IPS-18c (cell line): ENCODE results near the gene HPDL.
"Not testable (repeated sequence)": the region's sequence is repeated elsewhere in the genome, so short reads cannot be mapped to it uniquely, and the experiment has no call there.

ENCODE experiments used
- H3K4me3 ChIP-seq: 2 replicates; pipeline ENCODE4 v1.7.0; 2013; ENCODE audit warnings: low read depth, mild to moderate bottlenecking, low read length, moderate library complexity; ENCODE audit not compliant: insufficient read depth
- H3K9me3 ChIP-seq: one replicate; pipeline ENCODE4 v1.6.1; 2013; ENCODE audit warnings: mild to moderate bottlenecking, low read length, moderate library complexity; ENCODE audit not compliant: control insufficient read depth, insufficient read depth

HPDL gene

GRCh38 chr1:45340816-45341466 is 14.2 kb downstream of the HPDL start:
- no peaks in the 10 kb centered on the region for H3K9me3 ChIP-seq
- H3K4me3 ChIP-seq, result peak overlapping the region; percentile 91

GRCh38 chr1:45344499-45344898 is 17.8 kb downstream of the HPDL start:
- Histone ChIP-seq H3K9me3 (no peaks in the 10 kb centered on the region), H3K4me3 (no peak overlapping the region)

- no peak overlapping the region for H3K4me3 ChIP-seq
- H3K9me3 ChIP-seq, result no peaks in the 10 kb centered on the region
Observed at GRCh38 chr1:45345014-45345413, 18.3 kb downstream of the HPDL start.

- Histone ChIP-seq H3K4me3 (no peak overlapping the region), H3K9me3 (no peaks in the 10 kb centered on the region)
Observed at GRCh38 chr1:45346473-45346872, 19.8 kb downstream of the HPDL start.

- no peaks in the 10 kb centered on the region for H3K9me3 ChIP-seq
- H3K4me3 ChIP-seq, result no peak overlapping the region
Observed at GRCh38 chr1:45348020-45348419, 21.3 kb downstream of the HPDL start.

GRCh38 chr1:45348609-45348965 is 21.9 kb downstream of the HPDL start:
- Histone ChIP-seq H3K9me3 (no peaks in the 10 kb centered on the region), H3K4me3 (no peak overlapping the region)

- Histone ChIP-seq H3K4me3 (no peak overlapping the region), H3K9me3 (no peaks in the 10 kb centered on the region)
Observed at GRCh38 chr1:45348966-45349677, 22.4 kb downstream of the HPDL start.

GRCh38 chr1:45351508-45351907 is 24.8 kb downstream of the HPDL start:
- no peaks in the 10 kb centered on the region for H3K9me3 ChIP-seq

GRCh38 chr1:45353685-45354084 is 27.0 kb downstream of the HPDL start:
- H3K9me3 ChIP-seq, result no peaks in the 10 kb centered on the region

More at GRCh38 chr1:45351508-45351907, 24.8 kb downstream of the HPDL start:
- no peak overlapping the region for H3K4me3 ChIP-seq

GRCh38 chr1:45354838-45355237 is 28.1 kb downstream of the HPDL start:
- H3K9me3 ChIP-seq, result no peaks in the 10 kb centered on the region
- H3K4me3 ChIP-seq, result no peak overlapping the region

More at GRCh38 chr1:45353685-45354084, 27.0 kb downstream of the HPDL start:
- no peak overlapping the region for H3K4me3 ChIP-seq

- no peaks in the 10 kb centered on the region for H3K9me3 ChIP-seq
- no peak overlapping the region for H3K4me3 ChIP-seq
Observed at GRCh38 chr1:45355683-45356082, 29.0 kb downstream of the HPDL start.

- Histone ChIP-seq H3K4me3 (no peak overlapping the region), H3K9me3 (no peaks in the 10 kb centered on the region)
Observed at GRCh38 chr1:45356186-45356585, 29.5 kb downstream of the HPDL start.

GRCh38 chr1:45359882-45360513 is 33.3 kb downstream of the HPDL start:
- H3K4me3 ChIP-seq, result no peak overlapping the region
- H3K9me3 ChIP-seq, result no peaks in the 10 kb centered on the region

- not testable (repeated sequence) for H3K4me3 ChIP-seq, H3K9me3 ChIP-seq
Observed at GRCh38 chr1:45360981-45361380, 34.3 kb downstream of the HPDL start.

- no peaks in the 10 kb centered on the region for H3K9me3 ChIP-seq
- no peak overlapping the region for H3K4me3 ChIP-seq
Observed at GRCh38 chr1:45364294-45364693, 37.6 kb downstream of the HPDL start.

- no peaks in the 10 kb centered on the region for H3K9me3 ChIP-seq
- H3K4me3 ChIP-seq, result no peak overlapping the region
Observed at GRCh38 chr1:45365051-45365450, 38.4 kb downstream of the HPDL start.

- no peak overlapping the region for H3K4me3 ChIP-seq
- H3K9me3 ChIP-seq, result no peaks in the 10 kb centered on the region
Observed at GRCh38 chr1:45370575-45370974, 43.9 kb downstream of the HPDL start.

GRCh38 chr1:45373573-45373972 is 46.9 kb downstream of the HPDL start:
- Histone ChIP-seq H3K9me3 (no peaks in the 10 kb centered on the region), H3K4me3 (no peak overlapping the region)
